HepG2 (cell line): ENCODE measurements around the gene TPRN. TPM values are rescaled to one million over a fixed set of nuclear protein-coding genes. Genes with fewer than 3 reads are reported as not detected.

ENCODE experiments used
- BRCA1 ChIP-seq: sonication (generic); formaldehyde crosslinking; IDR thresholded peaks from 2 replicates; pipeline ENCODE4 v1.4.0; 2020; ENCODE audit warnings: missing genetic modification reagents
- BRD4 ChIP-seq: sonication (generic); formaldehyde crosslinking; IDR thresholded peaks from 2 replicates; pipeline ENCODE4 v1.4.0; 2020; ENCODE audit warnings: missing genetic modification reagents
- ETV5 ChIP-seq: IDR thresholded peaks from 2 replicates; pipeline ENCODE4 v1.6.1; 2018; ENCODE audit warnings: missing biosample characterization, missing genetic modification reagents, inconsistent platforms, borderline replicate concordance
- GATAD1 ChIP-seq: IDR thresholded peaks from 2 replicates; pipeline ENCODE4 v1.6.1; 2016; ENCODE audit warnings: missing genetic modification reagents, missing compliant biosample characterization
- HOXA9 ChIP-seq: sonication (generic); formaldehyde crosslinking; IDR thresholded peaks from 2 replicates; pipeline ENCODE4 v1.8.1; 2022; ENCODE audit warnings: missing genetic modification reagents, mild to moderate bottlenecking, moderate library complexity, borderline replicate concordance
- MIER3 ChIP-seq: IDR thresholded peaks from 2 replicates; pipeline ENCODE4 v1.6.1; 2016; ENCODE audit warnings: missing compliant biosample characterization, borderline replicate concordance
- RCOR2 ChIP-seq: IDR thresholded peaks from 2 replicates; pipeline ENCODE4 v1.6.1; 2016; ENCODE audit warnings: missing biosample characterization, missing genetic modification reagents
- SNRNP70 ChIP-seq: fragments of 200-400 bp; formaldehyde crosslinking; IDR thresholded peaks from 2 replicates; pipeline ENCODE4 v1.6.1; 2017; ENCODE audit warnings: mild to moderate bottlenecking, low read depth, low read length, moderate library complexity
- SOX13 ChIP-seq, 3 experiments: fragments of 450-650 bp in 1 of 3; sonication (generic) in 1 of 3; formaldehyde crosslinking in 1 of 3; IDR thresholded peaks in 2 of 3; conservative IDR thresholded peaks in 1 of 3; 2 replicates each; pipeline versions ENCODE4 v1.5.0 to v1.6.1; 2016 to 2020; ENCODE audit warnings: antibody characterized with exemption in 1 of 3, mild to moderate bottlenecking in 1 of 3, missing compliant biosample characterization in 1 of 3, missing genetic modification reagents in 1 of 3, moderate library complexity in 1 of 3
- SP2 ChIP-seq: sonication (generic); formaldehyde crosslinking; IDR thresholded peaks from 2 replicates; pipeline ENCODE4 v1.5.1; 2020; ENCODE audit warnings: mild to moderate bottlenecking, missing genetic modification reagents
- SYNCRIP ChIP-seq: fragments of 200-400 bp; formaldehyde crosslinking; IDR thresholded peaks from 2 replicates; pipeline ENCODE4 v1.6.1; 2018; ENCODE audit warnings: mild to moderate bottlenecking, low read depth, low read length; ENCODE audit not compliant: insufficient read depth
- ZFP36 ChIP-seq: fragments of 150-350 bp; IDR thresholded peaks from 2 replicates; pipeline ENCODE4 v1.6.1; 2018; ENCODE audit warnings: borderline replicate concordance, low read length, low read depth; ENCODE audit not compliant: partially characterized antibody
- ZFP36L1 ChIP-seq: sonication (generic); formaldehyde crosslinking; IDR thresholded peaks from 2 replicates; pipeline ENCODE4 v1.8.0; 2022; ENCODE audit warnings: mild to moderate bottlenecking, missing genetic modification reagents, moderate library complexity
- ZNF180 ChIP-seq: sonication (generic); formaldehyde crosslinking; IDR thresholded peaks from 2 replicates; pipeline ENCODE4 v1.4.0; 2020; ENCODE audit warnings: low read depth, missing genetic modification reagents, borderline replicate concordance
- ZNF337 ChIP-seq: sonication (generic); formaldehyde crosslinking; IDR thresholded peaks from 2 replicates; pipeline ENCODE4 v1.5.1; 2020; ENCODE audit warnings: missing genetic modification reagents, low read depth, mild to moderate bottlenecking, borderline replicate concordance
- ZNF432 ChIP-seq: sonication (generic); formaldehyde crosslinking; IDR thresholded peaks from 2 replicates; pipeline ENCODE4 v1.5.0; 2020; ENCODE audit warnings: missing genetic modification reagents, mild to moderate bottlenecking, borderline replicate concordance
- ZNF614 ChIP-seq: IDR thresholded peaks from 2 replicates; pipeline ENCODE4 v1.6.1; 2018; ENCODE audit warnings: missing biosample characterization, missing genetic modification reagents, inconsistent platforms, borderline replicate concordance
- ZNF704 ChIP-seq: sonication (generic); formaldehyde crosslinking; IDR thresholded peaks from 2 replicates; pipeline ENCODE4 v1.8.1; 2023; ENCODE audit warnings: mild to moderate bottlenecking, inconsistent platforms, moderate library complexity, missing genetic modification reagents, borderline replicate concordance
- ZNF781 ChIP-seq: sonication (generic); formaldehyde crosslinking; IDR thresholded peaks from 2 replicates; pipeline ENCODE4 v1.5.1; 2020; ENCODE audit warnings: borderline replicate concordance, mild to moderate bottlenecking, missing genetic modification reagents; ENCODE audit errors: not compliant biosample characterization
- ZNF788 ChIP-seq: sonication (generic); formaldehyde crosslinking; IDR thresholded peaks from 2 replicates; pipeline ENCODE4 v1.5.0; 2020; ENCODE audit warnings: mild to moderate bottlenecking, missing genetic modification reagents, borderline replicate concordance
- polyA plus RNA-seq, 8 experiments: library from polyadenylated mRNA; depleted of rRNA in 3 of 8; stranded (reverse) in 7 of 8; unstranded in 1 of 8; fragments of >200 nt; fragmentation: Illumina TruSeq in 4 of 8; extraction: Trizol in 4 of 8; gene quantifications; 2 replicates each; pipeline versions ENCODE4 v1.2.1 to v1.2.3, GENCODE V29; 2011 to 2016; ENCODE audit warnings: low read depth in 4 of 8, missing spikeins in 1 of 8, mixed read lengths in 1 of 8; ENCODE audit not compliant: insufficient read depth in 1 of 8
- total RNA-seq, 5 experiments: library from RNA; depleted of rRNA; stranded (reverse); fragments of >200 nt; fragmentation: Illumina TruSeq; extraction: Trizol; gene quantifications; 2 replicates each; pipeline ENCODE4 v1.2.3, GENCODE V29; 2016; ENCODE audit warnings: low read depth in 1 of 5
- TF ChIP-seq, protein P1 (sequence below): sonication (generic); formaldehyde crosslinking; IDR thresholded peaks from 2 replicates; pipeline ENCODE4 v1.4.0; 2020; ENCODE audit warnings: low read depth, mild to moderate bottlenecking, missing genetic modification reagents
- TF ChIP-seq, protein P2 (sequence below): sonication (generic); formaldehyde crosslinking; IDR thresholded peaks from 2 replicates; pipeline ENCODE4 v1.5.0; 2020; ENCODE audit warnings: missing genetic modification reagents
- TF ChIP-seq, protein P3 (sequence below): sonication (generic); formaldehyde crosslinking; IDR thresholded peaks from 2 replicates; pipeline ENCODE4 v1.5.0; 2020; ENCODE audit warnings: mild to moderate bottlenecking, missing genetic modification reagents, moderate library complexity

Gene TPRN
- total and polyA plus RNA-seq, 2 of the 13 experiments (the other 11 are each of a cell fraction or from before 2014, with no cell fraction given): 10.1 to 19.2 TPM

DNA sequence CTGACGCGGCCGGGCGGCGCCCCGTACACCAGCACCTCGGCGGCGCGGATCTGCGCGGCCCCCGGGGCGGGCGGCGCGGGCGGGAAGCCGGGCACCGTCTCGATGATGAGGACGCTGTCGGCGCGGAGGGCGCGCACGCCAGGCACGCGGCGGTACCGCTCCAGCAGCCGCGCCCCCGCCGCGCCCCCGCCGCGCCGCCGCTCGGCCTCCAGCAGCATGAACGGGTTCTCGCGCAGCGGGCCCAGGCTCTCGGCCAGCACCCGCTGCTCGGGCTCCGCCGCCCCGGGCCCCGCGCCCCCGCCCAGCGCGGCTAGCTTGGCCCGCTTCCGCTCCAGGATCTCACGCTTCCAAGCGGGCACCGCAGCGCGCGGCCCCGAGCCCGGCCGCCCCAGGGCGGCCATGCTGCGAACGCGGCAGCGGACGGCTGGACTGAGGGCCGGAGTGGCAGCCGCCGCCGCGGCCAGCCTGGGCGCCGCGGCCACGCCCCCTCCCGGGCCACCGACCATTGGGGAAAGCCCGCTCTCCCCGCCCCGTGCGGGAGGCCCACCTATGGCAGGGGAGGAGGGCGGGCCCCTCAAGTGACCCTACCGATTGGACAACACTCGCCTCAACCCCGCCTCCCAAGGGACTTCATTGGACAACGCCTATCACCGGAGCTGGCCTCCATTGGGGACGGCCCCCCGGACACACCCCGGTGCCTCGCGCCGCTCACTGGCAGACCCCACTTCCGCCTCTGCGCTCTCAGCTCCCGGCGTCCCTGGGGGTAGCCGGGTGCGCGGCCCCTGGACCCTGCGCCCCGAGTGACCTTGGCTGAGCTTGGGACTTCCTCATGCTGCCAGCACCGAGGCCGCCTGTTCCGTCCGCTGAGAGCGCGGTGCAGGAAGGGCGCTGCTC is at the start of gene TPRN (continued):
- TF ChIP-seq BRD4 (peak; percentile 89), ZNF788 (CRISPR knock-in tag) (peak; percentile 93; the same call in 1 of the 2 replicates), ZFP36L1 (CRISPR knock-in tag) (peak; percentile 85; the same call in 1 of the 2 replicates), MIER3 (CRISPR knock-in tag) (peak; percentile 89), BRCA1 (CRISPR knock-in tag) (no peak), HOXA9 (CRISPR knock-in tag) (peak; percentile 52; the same call in 1 of the 2 replicates), RCOR2 (CRISPR knock-in tag) (0 out of 2 replicates have a peak, but pooled peaks have one; percentile 24), SNRNP70 (no peak), ZNF614 (CRISPR knock-in tag) (peak; percentile 88; the same call in 1 of the 2 replicates), ZNF432 (CRISPR knock-in tag) (no peak), ETV5 (peak; percentile 91), ZNF180 (no peak), SP2 (peak; percentile 96), SOX13 (IDR thresholded peaks at IDR 0.05) (no peak), SOX13 (CRISPR knock-in tag; conservative IDR thresholded peaks at IDR 0.05 in 1 of 2, IDR thresholded peaks at IDR 0.05 in 1 of 2) (peak in 1 of 2 experiments; percentile 63; a peak in 2 of 4 replicates), SYNCRIP (no peak), ZNF781 (peak; percentile 62), GATAD1 (CRISPR knock-in tag) (peak; percentile 87), ZNF337 (CRISPR knock-in tag) (0 out of 2 replicates have a peak, but pooled peaks have one; percentile 51), ZNF704 (CRISPR knock-in tag) (peak; percentile 76; the same call in 1 of the 2 replicates), ZFP36 (no peak)
- TF ChIP-seq, protein P1, sequence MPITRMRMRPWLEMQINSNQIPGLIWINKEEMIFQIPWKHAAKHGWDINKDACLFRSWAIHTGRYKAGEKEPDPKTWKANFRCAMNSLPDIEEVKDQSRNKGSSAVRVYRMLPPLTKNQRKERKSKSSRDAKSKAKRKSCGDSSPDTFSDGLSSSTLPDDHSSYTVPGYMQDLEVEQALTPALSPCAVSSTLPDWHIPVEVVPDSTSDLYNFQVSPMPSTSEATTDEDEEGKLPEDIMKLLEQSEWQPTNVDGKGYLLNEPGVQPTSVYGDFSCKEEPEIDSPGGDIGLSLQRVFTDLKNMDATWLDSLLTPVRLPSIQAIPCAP (CRISPR knock-in tag): no peak
- TF ChIP-seq, protein P2, sequence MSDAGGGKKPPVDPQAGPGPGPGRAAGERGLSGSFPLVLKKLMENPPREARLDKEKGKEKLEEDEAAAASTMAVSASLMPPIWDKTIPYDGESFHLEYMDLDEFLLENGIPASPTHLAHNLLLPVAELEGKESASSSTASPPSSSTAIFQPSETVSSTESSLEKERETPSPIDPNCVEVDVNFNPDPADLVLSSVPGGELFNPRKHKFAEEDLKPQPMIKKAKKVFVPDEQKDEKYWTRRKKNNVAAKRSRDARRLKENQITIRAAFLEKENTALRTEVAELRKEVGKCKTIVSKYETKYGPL (CRISPR knock-in tag): 0 out of 2 replicates have a peak, but pooled peaks have one; percentile 23
- TF ChIP-seq, protein P3, sequence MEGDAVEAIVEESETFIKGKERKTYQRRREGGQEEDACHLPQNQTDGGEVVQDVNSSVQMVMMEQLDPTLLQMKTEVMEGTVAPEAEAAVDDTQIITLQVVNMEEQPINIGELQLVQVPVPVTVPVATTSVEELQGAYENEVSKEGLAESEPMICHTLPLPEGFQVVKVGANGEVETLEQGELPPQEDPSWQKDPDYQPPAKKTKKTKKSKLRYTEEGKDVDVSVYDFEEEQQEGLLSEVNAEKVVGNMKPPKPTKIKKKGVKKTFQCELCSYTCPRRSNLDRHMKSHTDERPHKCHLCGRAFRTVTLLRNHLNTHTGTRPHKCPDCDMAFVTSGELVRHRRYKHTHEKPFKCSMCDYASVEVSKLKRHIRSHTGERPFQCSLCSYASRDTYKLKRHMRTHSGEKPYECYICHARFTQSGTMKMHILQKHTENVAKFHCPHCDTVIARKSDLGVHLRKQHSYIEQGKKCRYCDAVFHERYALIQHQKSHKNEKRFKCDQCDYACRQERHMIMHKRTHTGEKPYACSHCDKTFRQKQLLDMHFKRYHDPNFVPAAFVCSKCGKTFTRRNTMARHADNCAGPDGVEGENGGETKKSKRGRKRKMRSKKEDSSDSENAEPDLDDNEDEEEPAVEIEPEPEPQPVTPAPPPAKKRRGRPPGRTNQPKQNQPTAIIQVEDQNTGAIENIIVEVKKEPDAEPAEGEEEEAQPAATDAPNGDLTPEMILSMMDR (CRISPR knock-in tag): no peak
